ENCODE data around the gene SLA2. TPM values are rescaled to one million over a fixed set of nuclear protein-coding genes. Genes with fewer than 3 reads are reported as not detected.

The SLA2 gene
- total RNA-seq, 1 experiment from 2014 or later = not detected

- H3K27me3 ChIP-seq (replicated peaks; ENCODE audit: insufficient read depth, low read depth, low read length, poor library complexity) = no peaks in the 10 kb centered on the region
- no peak for DNase-seq (ENCODE audit: low spot score)
- no peak for TF ChIP-seq EZH2 (IDR thresholded peaks at IDR 0.05; ENCODE audit: borderline replicate concordance, low read depth, low read length, poor library complexity, severe bottlenecking)
- TF ChIP-seq, protein P1, sequence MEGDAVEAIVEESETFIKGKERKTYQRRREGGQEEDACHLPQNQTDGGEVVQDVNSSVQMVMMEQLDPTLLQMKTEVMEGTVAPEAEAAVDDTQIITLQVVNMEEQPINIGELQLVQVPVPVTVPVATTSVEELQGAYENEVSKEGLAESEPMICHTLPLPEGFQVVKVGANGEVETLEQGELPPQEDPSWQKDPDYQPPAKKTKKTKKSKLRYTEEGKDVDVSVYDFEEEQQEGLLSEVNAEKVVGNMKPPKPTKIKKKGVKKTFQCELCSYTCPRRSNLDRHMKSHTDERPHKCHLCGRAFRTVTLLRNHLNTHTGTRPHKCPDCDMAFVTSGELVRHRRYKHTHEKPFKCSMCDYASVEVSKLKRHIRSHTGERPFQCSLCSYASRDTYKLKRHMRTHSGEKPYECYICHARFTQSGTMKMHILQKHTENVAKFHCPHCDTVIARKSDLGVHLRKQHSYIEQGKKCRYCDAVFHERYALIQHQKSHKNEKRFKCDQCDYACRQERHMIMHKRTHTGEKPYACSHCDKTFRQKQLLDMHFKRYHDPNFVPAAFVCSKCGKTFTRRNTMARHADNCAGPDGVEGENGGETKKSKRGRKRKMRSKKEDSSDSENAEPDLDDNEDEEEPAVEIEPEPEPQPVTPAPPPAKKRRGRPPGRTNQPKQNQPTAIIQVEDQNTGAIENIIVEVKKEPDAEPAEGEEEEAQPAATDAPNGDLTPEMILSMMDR (conservative IDR thresholded peaks at IDR 0.05; ENCODE audit: low read depth, low read length) = no peak
- no TSS peak for BruUV-seq (replicated peaks)
- no peaks in the 10 kb centered on the region for H3K9me3 ChIP-seq (ENCODE audit: low read depth, low read length, poor library complexity, severe bottlenecking)
- CTCF ChIA-PET = interaction anchor here (0.7 kb wide), 1 partner anchor 305 kb away, joined by 5 read pairs; no protein-coding TSS in a partner anchor
- H3K4me1 ChIP-seq (ENCODE audit: insufficient read depth, low read length, poor library complexity, severe bottlenecking) = peaks cover 10% of the 10 kb centered on the region
- H3K36me3 ChIP-seq (ENCODE audit: insufficient read depth, low read length, poor library complexity, severe bottlenecking) = peaks cover 47% of the 10 kb centered on the region
- POLR2A ChIA-PET (ENCODE audit: low non-redundant PET) = no interaction called here
- intact Hi-C loops (cut with micrococcal nuclease; ENCODE audit: unreplicated experiment) = no loop called here
- H3K4me3 ChIP-seq (ENCODE audit: low read depth, low read length, poor library complexity, severe bottlenecking) = no peak overlapping the region
- no peak overlapping the region for H3K27ac ChIP-seq (ENCODE audit: low read depth, low read length, poor library complexity, severe bottlenecking)
Measured at GRCh38 chr20:36607586-36608387, 38.2 kb downstream of the SLA2 start.

DNA sequence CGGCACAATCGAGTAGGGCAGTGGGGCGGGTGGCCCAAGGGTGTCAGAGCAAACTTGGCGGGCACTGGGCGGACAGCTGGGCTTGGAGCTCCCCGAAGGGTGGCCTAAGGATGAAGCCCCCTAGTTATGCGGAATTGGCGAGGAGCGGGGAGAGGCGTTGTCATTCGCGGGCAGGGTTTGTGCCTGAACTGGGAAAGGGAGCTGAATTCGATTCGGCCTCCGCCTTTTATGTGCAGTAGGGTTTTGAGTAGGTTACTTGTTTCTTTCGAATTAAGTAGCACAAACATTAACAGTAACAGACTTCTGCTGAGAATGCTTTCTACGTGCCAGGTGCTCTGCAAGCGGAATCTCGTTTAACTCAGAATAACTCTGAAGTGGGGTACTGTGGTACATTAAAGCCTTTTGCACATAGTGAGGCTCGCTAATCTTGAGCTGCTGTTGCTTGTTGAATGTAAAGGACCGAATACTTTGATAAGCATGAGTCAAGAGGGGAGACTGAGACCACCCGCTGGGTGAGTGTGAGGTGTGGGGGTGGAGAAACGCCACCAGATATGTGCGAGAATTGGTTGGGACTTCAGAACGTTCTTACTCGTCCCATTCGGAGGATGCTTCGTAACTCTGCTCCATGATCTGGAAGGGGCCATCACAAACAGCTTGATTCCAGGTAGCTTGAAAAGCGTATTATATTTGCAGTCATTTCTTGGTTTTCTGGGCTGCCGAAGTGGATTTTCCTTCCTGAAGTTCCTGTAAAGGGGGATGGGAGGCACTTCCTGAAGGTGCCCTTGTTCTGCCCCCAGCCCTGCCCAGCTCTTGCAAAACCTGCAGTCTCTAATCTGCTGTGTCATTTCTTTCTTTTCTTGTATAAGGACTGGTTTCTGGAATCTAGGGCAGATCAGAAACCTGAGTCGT is 39.6 kb downstream of the SLA2 start:
- H3K27me3 ChIP-seq (replicated peaks; ENCODE audit: insufficient read depth, low read depth, low read length, poor library complexity) = no peaks in the 10 kb centered on the region
- peak overlapping the region; percentile 95 for H3K27ac ChIP-seq (ENCODE audit: low read depth, low read length, poor library complexity, severe bottlenecking)
- BruUV-seq (replicated peaks) = TSS peak; percentile 49
- CTCF ChIA-PET = interaction anchor here (0.6 to 0.7 kb wide), 5 partner anchors 10 to 991 kb away, joined by 3 to 6 read pairs (median 3); partner anchors contain the start of genes SPAG4 and TGIF2
- no peaks in the 10 kb centered on the region for H3K9me3 ChIP-seq (ENCODE audit: low read depth, low read length, poor library complexity, severe bottlenecking)
- H3K36me3 ChIP-seq (ENCODE audit: insufficient read depth, low read length, poor library complexity, severe bottlenecking) = peaks cover 35% of the 10 kb centered on the region
- DNase-seq (ENCODE audit: low spot score) = peak; percentile 49
- H3K4me1 ChIP-seq (ENCODE audit: insufficient read depth, low read length, poor library complexity, severe bottlenecking) = peaks cover 10% of the 10 kb centered on the region
- intact Hi-C loops (cut with micrococcal nuclease; ENCODE audit: unreplicated experiment) = no loop called here
- TF ChIP-seq, protein P1 (conservative IDR thresholded peaks at IDR 0.05; ENCODE audit: low read depth, low read length) = no peak
- TF ChIP-seq EZH2 (IDR thresholded peaks at IDR 0.05; ENCODE audit: borderline replicate concordance, low read depth, low read length, poor library complexity, severe bottlenecking) = no peak
- POLR2A ChIA-PET (ENCODE audit: low non-redundant PET) = no interaction called here
- peak overlapping the region; percentile 95 for H3K4me3 ChIP-seq (ENCODE audit: low read depth, low read length, poor library complexity, severe bottlenecking)

DNA sequence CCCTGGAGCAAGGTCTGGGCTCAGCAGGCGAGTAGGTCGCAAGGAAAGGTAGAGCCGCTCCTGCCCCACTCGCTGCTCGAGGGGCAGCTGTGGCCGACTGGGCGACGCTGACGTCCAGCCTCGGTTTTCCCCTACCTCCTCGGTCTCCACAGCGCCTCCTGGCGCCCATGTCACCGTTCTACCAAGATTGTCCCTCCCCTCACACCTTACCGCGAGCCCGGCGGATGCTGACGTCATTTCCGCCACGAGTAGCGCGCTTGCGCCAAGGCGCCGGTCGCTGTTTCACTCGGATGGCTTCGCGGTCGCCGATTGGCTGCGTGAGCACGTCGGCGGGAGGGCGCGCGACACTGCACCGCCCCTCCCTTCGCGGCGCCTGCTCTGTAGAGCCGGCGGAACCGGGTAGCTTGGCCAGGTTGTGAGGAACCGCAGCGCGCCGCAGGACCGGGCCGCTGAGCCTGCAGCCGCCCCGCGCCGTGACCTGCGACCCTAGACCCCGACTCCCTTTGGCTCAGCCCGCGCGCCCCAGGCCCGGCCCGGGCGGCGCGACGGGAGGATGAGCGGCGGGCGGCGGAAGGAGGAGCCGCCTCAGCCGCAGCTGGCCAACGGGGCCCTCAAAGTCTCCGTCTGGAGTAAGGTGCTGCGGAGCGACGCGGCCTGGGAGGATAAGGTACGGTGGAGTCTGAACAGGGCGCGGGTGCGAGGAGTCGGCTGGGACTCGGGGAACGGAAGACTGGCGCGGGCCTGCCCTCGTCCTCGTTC is 40.4 kb downstream of the SLA2 start, which contains the start of gene RAB5IF:
Gene RAB5IF (plus strand): TSS at position 381 of the 759 bp plus-strand sequence. CDS start 173 bp downstream, at position 554.
- no TSS peak for BruUV-seq (replicated peaks)
- ChIA-PET CTCF (interaction anchor here (0.6 to 1.0 kb wide), 6 partner anchors 10 to 256 kb away, joined by 3 to 4 read pairs (median 4); partner anchors contain the start of gene TGIF2), POLR2A (ENCODE audit: low non-redundant PET) (no interaction called here)
- intact Hi-C loops (cut with micrococcal nuclease; ENCODE audit: unreplicated experiment) = no loop called here
- Histone ChIP-seq H3K36me3 (ENCODE audit: insufficient read depth, low read length, poor library complexity, severe bottlenecking) (peaks cover 28% of the 10 kb centered on the region), H3K9me3 (ENCODE audit: low read depth, low read length, poor library complexity, severe bottlenecking) (no peaks in the 10 kb centered on the region), H3K4me3 (ENCODE audit: low read depth, low read length, poor library complexity, severe bottlenecking) (peak within 1 kb of the TSS; percentile 95), H3K27ac (ENCODE audit: low read depth, low read length, poor library complexity, severe bottlenecking) (peak within 1 kb of the TSS; percentile 95), H3K4me1 (ENCODE audit: insufficient read depth, low read length, poor library complexity, severe bottlenecking) (peaks cover 10% of the 10 kb centered on the region), H3K27me3 (replicated peaks; ENCODE audit: insufficient read depth, low read depth, low read length, poor library complexity) (no peaks in the 10 kb centered on the region)
- TF ChIP-seq EZH2 (IDR thresholded peaks at IDR 0.05; ENCODE audit: borderline replicate concordance, low read depth, low read length, poor library complexity, severe bottlenecking) = no peak
- TF ChIP-seq, protein P1 (conservative IDR thresholded peaks at IDR 0.05; ENCODE audit: low read depth, low read length) = peak; percentile 97
- peak; percentile 99 for DNase-seq (ENCODE audit: low spot score)

All from A673 (cell line).